MM.1S (cell line): ENCODE measurements around the gene PXN.

Experiments
- DNase-seq: peaks from one replicate; pipeline ENCODE4 v3.0.0-alpha.2; 2015
- H2AFZ ChIP-seq: fragments of 300-600 bp; sonication (generic); 2 replicates; pipeline ENCODE4 v1.6.0; 2016; ENCODE audit warnings: antibody characterized with exemption, low read length
- H3F3A ChIP-seq: fragments of 300-600 bp; sonication (generic); 2 replicates; pipeline ENCODE4 v1.6.1; 2016; ENCODE audit warnings: mild to moderate bottlenecking, antibody characterized with exemption, low read length, moderate library complexity, mixed read lengths; ENCODE audit not compliant: insufficient read depth
- H3K27ac ChIP-seq: fragments of 300-600 bp; sonication (generic); 2 replicates; pipeline ENCODE4 v1.5.1; 2016; ENCODE audit warnings: mild to moderate bottlenecking, low read length
- H3K27me3 ChIP-seq: fragments of 300-600 bp; sonication (generic); replicated peaks from 2 replicates; pipeline ENCODE4 v1.6.0; 2016; ENCODE audit warnings: low read length; ENCODE audit not compliant: insufficient read depth
- H3K36me3 ChIP-seq: fragments of 300-600 bp; sonication (generic); replicated peaks from 2 replicates; pipeline ENCODE4 v1.6.1; 2016; ENCODE audit warnings: mild to moderate bottlenecking, low read length, mixed read lengths; ENCODE audit not compliant: insufficient read depth
- H3K4me1 ChIP-seq: fragments of 300-600 bp; sonication (generic); 2 replicates; pipeline ENCODE4 v1.6.1; 2016; ENCODE audit warnings: low read length, mixed read lengths
- H3K4me2 ChIP-seq: fragments of 300-600 bp; sonication (generic); 2 replicates; pipeline ENCODE4 v1.6.0; 2016; ENCODE audit warnings: low read depth, low read length
- H3K4me3 ChIP-seq: fragments of 300-600 bp; sonication (generic); 2 replicates; pipeline ENCODE4 v1.5.1; 2016; ENCODE audit warnings: low read length, mixed read lengths
- H3K79me2 ChIP-seq: fragments of 300-600 bp; sonication (generic); 2 replicates; pipeline ENCODE4 v1.6.1; 2016; ENCODE audit warnings: mixed run types, low read length, mixed read lengths
- H3K9ac ChIP-seq: fragments of 300-600 bp; sonication (generic); 2 replicates; pipeline ENCODE4 v1.6.1; 2016; ENCODE audit warnings: low read length, mixed read lengths
- H3K9me2 ChIP-seq: fragments of 300-600 bp; sonication (generic); replicated peaks from 2 replicates; pipeline ENCODE4 v1.6.1; 2016; ENCODE audit warnings: mild to moderate bottlenecking, low read length, mixed read lengths; ENCODE audit not compliant: insufficient read depth
- H3K9me3 ChIP-seq: fragments of 300-600 bp; sonication (generic); replicated peaks from 2 replicates; pipeline ENCODE4 v1.6.1; 2016; ENCODE audit warnings: mild to moderate bottlenecking, low read length, mixed read lengths; ENCODE audit not compliant: insufficient read depth
- H4K20me1 ChIP-seq: fragments of 300-600 bp; sonication (generic); 2 replicates; pipeline ENCODE4 v1.6.1; 2016; ENCODE audit warnings: mild to moderate bottlenecking, low read length, moderate library complexity, mixed read lengths; ENCODE audit not compliant: insufficient read depth
- EZH2 ChIP-seq: fragments of 300-600 bp; sonication (generic); optimal IDR thresholded peaks from 2 replicates; pipeline ENCODE3; 2017; ENCODE audit warnings: low read depth, mild to moderate bottlenecking, antibody characterized with exemption, low read length, mixed read lengths
- EZH2phosphoT487 ChIP-seq: fragments of 300-600 bp; sonication (generic); IDR thresholded peaks from 2 replicates; pipeline ENCODE4 v1.6.1; 2018; ENCODE audit warnings: antibody characterized with exemption, low read length
- TF ChIP-seq, protein P1 (sequence below): fragments of 300-600 bp; sonication (generic); IDR thresholded peaks from 2 replicates; pipeline ENCODE4 v1.5.1; 2016; ENCODE audit warnings: antibody characterized with exemption, low read length, mixed read lengths

Gene PXN

DNA sequence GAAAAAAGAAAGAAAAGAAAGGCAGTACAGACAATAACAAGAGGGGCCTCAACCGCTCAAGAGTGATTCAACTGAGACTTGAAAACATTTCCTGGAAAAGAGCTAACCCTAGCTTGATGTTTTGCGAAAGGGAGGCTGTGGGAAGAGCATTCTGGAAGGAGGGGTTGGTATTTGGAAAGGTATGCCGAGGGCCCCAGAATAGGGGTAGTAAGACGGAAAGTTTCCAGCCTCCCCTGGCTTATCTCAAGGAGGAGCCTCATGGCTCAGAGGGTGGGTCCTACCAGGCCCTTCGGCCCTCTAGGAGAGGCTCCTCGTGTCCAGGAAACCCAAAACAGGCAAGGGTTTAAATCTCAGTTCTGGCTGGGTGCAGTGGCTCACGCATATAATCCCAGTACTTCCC, 17.8 kb upstream of the PXN start:
- no peak overlapping the region for H3K27ac ChIP-seq
- no peak overlapping the region for H3K4me2 ChIP-seq
- no peaks in the 10 kb centered on the region for H3K36me3 ChIP-seq
- no peaks in the 10 kb centered on the region for H3F3A ChIP-seq
- no peaks in the 10 kb centered on the region for H3K4me1 ChIP-seq
- H3K9ac ChIP-seq, result no peak overlapping the region
- no peaks in the 10 kb centered on the region for H4K20me1 ChIP-seq
- H2AFZ ChIP-seq, result no peak overlapping the region
- H3K27me3 ChIP-seq, result no peaks in the 10 kb centered on the region
- no peak for TF ChIP-seq EZH2
- no peak for TF ChIP-seq EZH2phosphoT487
- TF ChIP-seq, protein P1, sequence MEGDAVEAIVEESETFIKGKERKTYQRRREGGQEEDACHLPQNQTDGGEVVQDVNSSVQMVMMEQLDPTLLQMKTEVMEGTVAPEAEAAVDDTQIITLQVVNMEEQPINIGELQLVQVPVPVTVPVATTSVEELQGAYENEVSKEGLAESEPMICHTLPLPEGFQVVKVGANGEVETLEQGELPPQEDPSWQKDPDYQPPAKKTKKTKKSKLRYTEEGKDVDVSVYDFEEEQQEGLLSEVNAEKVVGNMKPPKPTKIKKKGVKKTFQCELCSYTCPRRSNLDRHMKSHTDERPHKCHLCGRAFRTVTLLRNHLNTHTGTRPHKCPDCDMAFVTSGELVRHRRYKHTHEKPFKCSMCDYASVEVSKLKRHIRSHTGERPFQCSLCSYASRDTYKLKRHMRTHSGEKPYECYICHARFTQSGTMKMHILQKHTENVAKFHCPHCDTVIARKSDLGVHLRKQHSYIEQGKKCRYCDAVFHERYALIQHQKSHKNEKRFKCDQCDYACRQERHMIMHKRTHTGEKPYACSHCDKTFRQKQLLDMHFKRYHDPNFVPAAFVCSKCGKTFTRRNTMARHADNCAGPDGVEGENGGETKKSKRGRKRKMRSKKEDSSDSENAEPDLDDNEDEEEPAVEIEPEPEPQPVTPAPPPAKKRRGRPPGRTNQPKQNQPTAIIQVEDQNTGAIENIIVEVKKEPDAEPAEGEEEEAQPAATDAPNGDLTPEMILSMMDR, result no peak
- no peaks in the 10 kb centered on the region for H3K79me2 ChIP-seq
- no peak overlapping the region for H3K4me3 ChIP-seq
- H3K9me3 ChIP-seq, result no peaks in the 10 kb centered on the region
- no peak for DNase-seq
- H3K9me2 ChIP-seq, result no peaks in the 10 kb centered on the region

DNA sequence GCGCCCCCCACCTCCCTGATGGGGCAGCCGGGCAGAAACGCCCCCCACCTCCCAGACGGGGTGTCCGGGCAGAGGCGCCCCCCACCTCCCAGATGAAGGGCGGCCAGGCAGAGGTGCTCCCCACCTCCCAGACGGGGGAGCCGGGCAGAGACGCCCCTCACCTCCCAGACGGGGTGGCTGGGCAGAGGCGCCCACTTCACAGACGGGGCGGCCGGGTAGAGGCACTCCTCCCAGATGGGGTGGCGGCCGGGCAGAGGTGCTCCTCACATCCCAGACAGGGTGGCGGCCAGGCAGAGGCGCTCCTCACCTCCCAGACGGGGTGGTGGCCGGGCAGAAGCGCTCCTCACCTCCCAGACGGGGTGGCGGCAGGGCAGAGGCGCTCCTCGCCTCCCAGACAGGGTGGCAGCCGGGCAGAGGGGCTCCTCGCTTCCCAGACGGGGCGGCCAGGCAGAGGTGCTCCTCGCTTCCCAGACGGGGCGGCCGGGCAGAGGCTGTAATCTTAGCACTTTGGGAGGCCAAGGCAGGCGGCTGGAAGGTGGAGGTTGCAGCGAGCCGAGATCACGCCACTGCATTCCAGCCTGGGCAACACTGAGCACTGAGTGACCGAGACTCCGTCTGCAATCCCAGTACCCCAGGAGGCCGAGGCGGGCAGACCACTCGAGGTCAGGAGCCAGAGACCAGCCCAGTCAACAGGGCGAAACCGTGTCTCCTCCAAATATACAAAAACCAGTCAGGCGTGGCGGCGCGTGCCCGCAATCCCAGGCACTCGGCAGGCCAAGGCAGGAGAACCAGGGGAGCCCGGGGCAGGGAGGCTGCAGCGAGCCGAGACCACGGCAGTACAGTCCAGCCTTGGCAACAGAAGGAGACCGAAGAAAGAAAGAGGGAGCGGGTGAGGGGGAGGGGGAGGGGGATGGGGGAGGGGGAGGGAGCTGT, 12.9 kb upstream of the PXN start:
- H3K4me3 ChIP-seq, result no peak overlapping the region
- H3K79me2 ChIP-seq, result no peaks in the 10 kb centered on the region
- H3K36me3 ChIP-seq, result no peaks in the 10 kb centered on the region
- no peak overlapping the region for H3K9ac ChIP-seq
- H2AFZ ChIP-seq, result no peak overlapping the region
- no peak for DNase-seq
- H3K27ac ChIP-seq, result no peak overlapping the region
- H3K4me1 ChIP-seq, result no peaks in the 10 kb centered on the region
- TF ChIP-seq EZH2 (no peak), EZH2phosphoT487 (no peak)
- TF ChIP-seq, protein P1, result no peak
- H3F3A ChIP-seq, result no peaks in the 10 kb centered on the region
- H4K20me1 ChIP-seq, result no peaks in the 10 kb centered on the region
- H3K4me2 ChIP-seq, result no peak overlapping the region
- H3K9me2 ChIP-seq, result no peaks in the 10 kb centered on the region
- H3K9me3 ChIP-seq, result no peaks in the 10 kb centered on the region
- H3K27me3 ChIP-seq, result no peaks in the 10 kb centered on the region

DNA sequence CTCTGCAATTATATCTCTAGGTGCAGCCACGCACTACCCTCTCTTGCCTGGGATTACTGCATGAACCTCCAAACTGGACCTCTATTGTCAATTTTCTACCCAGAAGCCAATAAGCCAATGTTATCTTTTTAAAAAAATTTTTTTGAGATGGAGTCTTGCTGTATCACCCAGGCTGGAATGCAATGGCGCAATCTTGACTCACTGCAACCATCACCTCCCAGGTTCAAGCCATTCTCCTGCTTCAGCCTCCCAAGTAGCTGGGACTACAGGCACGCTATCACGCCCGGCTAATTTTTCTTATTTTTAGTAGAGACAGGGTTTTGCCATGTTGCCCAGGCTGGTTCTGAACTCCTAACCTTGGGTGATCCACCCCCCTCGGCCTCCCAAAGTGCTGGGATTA, 11.2 kb upstream of the PXN start:
- Histone ChIP-seq H3K27me3 (no peaks in the 10 kb centered on the region), H3K4me3 (no peak overlapping the region), H2AFZ (no peak overlapping the region), H3K9me3 (no peaks in the 10 kb centered on the region), H3K79me2 (no peaks in the 10 kb centered on the region), H3K9ac (no peak overlapping the region), H3K9me2 (no peaks in the 10 kb centered on the region), H4K20me1 (no peaks in the 10 kb centered on the region), H3K4me1 (no peaks in the 10 kb centered on the region), H3K27ac (no peak overlapping the region), H3F3A (no peaks in the 10 kb centered on the region), H3K36me3 (no peaks in the 10 kb centered on the region), H3K4me2 (no peak overlapping the region)
- TF ChIP-seq, protein P1, result no peak
- TF ChIP-seq EZH2phosphoT487 (no peak), EZH2 (no peak)
- DNase-seq, result no peak
